K562 (cell line): ENCODE data around the gene SYNRG. TPM values are rescaled to one million over a fixed set of nuclear protein-coding genes. Genes with fewer than 3 reads are reported as not detected.

Experiments
- BDP1 ChIP-seq: IDR thresholded peaks from 3 replicates; pipeline ENCODE4 v1.6.1; 2011; ENCODE audit not compliant: insufficient read length, insufficient read depth
- EGR1 ChIP-seq: fragments of 450-650 bp; conservative IDR thresholded peaks from 2 replicates; pipeline ENCODE4 v1.6.1; 2017; ENCODE audit warnings: mild to moderate bottlenecking
- EP300 ChIP-seq: IDR thresholded peaks from 2 replicates; pipeline ENCODE4 v1.6.1; 2012; ENCODE audit warnings: low read length, improper control_type of control experiment
- FOXP1 ChIP-seq: sonication (generic); formaldehyde crosslinking; IDR thresholded peaks from 2 replicates; pipeline ENCODE4 v1.8.0; 2022; ENCODE audit warnings: mild to moderate bottlenecking, missing genetic modification reagents
- GABPA ChIP-seq: fragments of 200-800 bp; sonication (Bioruptor generic); conservative IDR thresholded peaks from 2 replicates; pipeline ENCODE4 v1.6.1; 2016; ENCODE audit warnings: low read depth, missing genetic modification characterization, missing compliant biosample characterization
- GABPB1 ChIP-seq: sonication (generic); formaldehyde crosslinking; IDR thresholded peaks from 2 replicates; pipeline ENCODE4 v1.8.0; 2022; ENCODE audit warnings: mild to moderate bottlenecking, missing genetic modification reagents
- GATA2 ChIP-seq: sonication (generic); formaldehyde crosslinking; IDR thresholded peaks from 2 replicates; pipeline ENCODE4 v1.4.0; 2020; ENCODE audit warnings: mild to moderate bottlenecking, missing genetic modification reagents
- KAT8 ChIP-seq: fragments of 450-650 bp; IDR thresholded peaks from 2 replicates; pipeline ENCODE4 v1.6.1; 2016; ENCODE audit warnings: low read depth, mild to moderate bottlenecking
- LARP7 ChIP-seq: fragments of 450-650 bp; IDR thresholded peaks from 2 replicates; pipeline ENCODE4 v1.6.1; 2016
- NFIC ChIP-seq: fragments of 450-650 bp; IDR thresholded peaks from 2 replicates; pipeline ENCODE4 v1.6.1; 2017; ENCODE audit warnings: mild to moderate bottlenecking, inconsistent platforms
- PHF8 ChIP-seq: fragments of 200-600 bp; sonication (generic); IDR thresholded peaks from 2 replicates; pipeline ENCODE4 v1.6.1; 2012; ENCODE audit warnings: mixed run types, mild to moderate bottlenecking, inconsistent platforms, low read length, moderate library complexity, borderline replicate concordance
- POLR2G ChIP-seq: fragments of 200-400 bp; formaldehyde crosslinking; IDR thresholded peaks from 2 replicates; pipeline ENCODE4 v1.6.1; 2017; ENCODE audit warnings: low read depth, mild to moderate bottlenecking, antibody characterized with exemption, low read length, moderate library complexity
- RBBP5 ChIP-seq: fragments of 200-600 bp; sonication (generic); IDR thresholded peaks from 2 replicates; pipeline ENCODE4 v1.6.1; 2012; ENCODE audit warnings: borderline replicate concordance, mild to moderate bottlenecking, low read length, control low read depth, inconsistent platforms; ENCODE audit not compliant: insufficient read depth, poor library complexity, severe bottlenecking
- SMAD4 ChIP-seq: fragments of 250-450 bp; sonication (Bioruptor Pico); conservative IDR thresholded peaks from 2 replicates; pipeline ENCODE4 v1.8.0; 2021; ENCODE audit warnings: inconsistent platforms, mild to moderate bottlenecking, moderate library complexity
- TCFL5 ChIP-seq: fragments of 250-450 bp; sonication (Bioruptor Pico); conservative IDR thresholded peaks from 2 replicates; pipeline ENCODE4 v1.6.1; 2021; ENCODE audit warnings: mild to moderate bottlenecking, moderate library complexity, matching md5 sums
- ZNF175 ChIP-seq: fragments of 200-800 bp; sonication (Bioruptor generic); IDR thresholded peaks from 2 replicates; pipeline ENCODE4 v1.6.1; 2016; ENCODE audit warnings: low read depth, mild to moderate bottlenecking, missing genetic modification characterization, missing compliant biosample characterization
- ZNF184 ChIP-seq: sonication (generic); formaldehyde crosslinking; IDR thresholded peaks from 2 replicates; pipeline ENCODE4 v1.5.0; 2020; ENCODE audit warnings: missing genetic modification reagents
- ZNF511 ChIP-seq: sonication (generic); formaldehyde crosslinking; IDR thresholded peaks from 2 replicates; pipeline ENCODE4 v1.8.0; 2022; ENCODE audit warnings: mild to moderate bottlenecking, missing genetic modification reagents
- ZNF699 ChIP-seq: fragments of 250-450 bp; sonication (Bioruptor Pico); IDR thresholded peaks from 2 replicates; pipeline ENCODE4 v1.8.0; 2021; ENCODE audit warnings: mild to moderate bottlenecking, moderate library complexity; ENCODE audit not compliant: insufficient replicate concordance
- ZNF75A ChIP-seq: fragments of 450-650 bp; formaldehyde crosslinking; IDR thresholded peaks from 2 replicates; pipeline ENCODE4 v1.4.0; 2020; ENCODE audit warnings: mild to moderate bottlenecking
- ZNF76 ChIP-seq: fragments of 250-450 bp; sonication (Bioruptor Pico); IDR thresholded peaks from 2 replicates; pipeline ENCODE4 v1.4.0; 2020; ENCODE audit warnings: mild to moderate bottlenecking, moderate library complexity, borderline replicate concordance
- polyA plus RNA-seq, 8 experiments: library from polyadenylated mRNA; depleted of rRNA in 4 of 8; stranded (reverse) in 5 of 8; unstranded in 3 of 8; fragments of >200 nt; fragmentation: Nextera tagmentation in 2 of 8; fragmentation: Illumina TruSeq in 1 of 8; extraction: Ambion mirVana in 2 of 8; extraction: Trizol in 1 of 8; gene quantifications; 2 replicates each; pipeline versions ENCODE4 v1.2.1 to v1.2.3, GENCODE V29; 2011 to 2014; ENCODE audit warnings: inconsistent platforms in 1 of 8, missing spikeins in 1 of 8
- total RNA-seq, 7 experiments: library from RNA; depleted of rRNA in 6 of 7; stranded (reverse); fragments of >200 nt in 6 of 7; fragmentation: Illumina TruSeq in 2 of 7; extraction: Trizol in 2 of 7; gene quantifications; 2 replicates each; pipeline versions ENCODE4 v1.2.1 to v1.2.3, GENCODE V29; 2011 to 2021; ENCODE audit warnings: low replicate concordance in 1 of 7
- TF ChIP-seq, protein P1 (sequence below): IDR thresholded peaks from 3 replicates; pipeline ENCODE4 v1.6.1; 2011; ENCODE audit warnings: borderline replicate concordance, mild to moderate bottlenecking; ENCODE audit not compliant: insufficient read length, insufficient read depth
- TF ChIP-seq, protein P2 (sequence below), 2 experiments: fragments of 450-650 bp in 1 of 2; sonication (generic) in 1 of 2; formaldehyde crosslinking; conservative IDR thresholded peaks; 2 replicates each; pipeline versions ENCODE4 v1.4.0 to v1.8.1; 2020 to 2022; ENCODE audit warnings: mild to moderate bottlenecking in 1 of 2, missing genetic modification reagents in 1 of 2

Gene SYNRG
- total and polyA plus RNA-seq, 9 of the 15 experiments (the other 6 are each of a cell fraction or from before 2014, with no cell fraction given), result 2.9 to 28.2 (median 15.1) TPM

DNA sequence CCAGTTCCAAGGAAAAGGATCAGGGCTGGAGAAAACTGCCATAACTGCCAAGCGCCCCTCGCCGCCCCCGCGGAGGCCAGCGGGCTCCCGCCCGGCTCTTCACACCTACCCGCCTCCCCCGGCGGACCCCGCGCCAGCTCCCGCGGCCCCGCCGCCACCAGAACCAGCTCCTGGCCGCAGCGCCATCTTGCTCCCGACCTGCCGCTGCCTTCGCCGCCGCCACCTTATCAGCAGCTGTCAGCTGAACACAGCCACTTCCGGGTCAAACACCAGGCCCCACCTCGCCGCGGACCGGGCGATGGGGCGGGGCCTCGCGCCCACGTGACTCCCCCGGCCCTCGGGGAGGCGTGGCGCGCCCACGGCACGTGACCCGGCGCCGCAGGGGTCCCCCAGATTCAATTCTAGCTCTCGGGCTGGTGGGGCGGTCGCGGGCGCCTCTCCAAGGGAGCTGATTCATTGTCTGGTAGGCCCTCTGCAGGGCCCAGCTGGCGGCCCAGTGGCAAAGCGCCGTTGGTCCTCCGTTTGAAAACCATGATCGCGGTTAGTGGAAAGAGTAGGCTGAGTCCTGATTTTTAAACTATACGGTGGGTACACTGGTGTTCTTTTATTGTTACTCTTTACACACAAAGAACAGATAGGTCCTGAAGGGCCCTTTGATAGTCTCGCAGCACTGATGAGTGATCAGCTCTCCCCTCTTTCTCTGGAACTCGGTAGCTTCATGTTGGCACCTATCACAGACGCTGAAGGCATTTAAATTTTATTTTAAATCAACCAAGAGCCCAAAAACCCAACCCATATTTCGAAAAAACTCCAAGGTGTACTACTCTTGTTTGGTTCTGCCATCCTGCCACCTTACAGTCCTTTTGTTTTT is at the start of gene SYNRG (continued):
- peak; percentile 79; the same call in 1 of the 2 replicates for TF ChIP-seq PHF8
- TF ChIP-seq, protein P1, sequence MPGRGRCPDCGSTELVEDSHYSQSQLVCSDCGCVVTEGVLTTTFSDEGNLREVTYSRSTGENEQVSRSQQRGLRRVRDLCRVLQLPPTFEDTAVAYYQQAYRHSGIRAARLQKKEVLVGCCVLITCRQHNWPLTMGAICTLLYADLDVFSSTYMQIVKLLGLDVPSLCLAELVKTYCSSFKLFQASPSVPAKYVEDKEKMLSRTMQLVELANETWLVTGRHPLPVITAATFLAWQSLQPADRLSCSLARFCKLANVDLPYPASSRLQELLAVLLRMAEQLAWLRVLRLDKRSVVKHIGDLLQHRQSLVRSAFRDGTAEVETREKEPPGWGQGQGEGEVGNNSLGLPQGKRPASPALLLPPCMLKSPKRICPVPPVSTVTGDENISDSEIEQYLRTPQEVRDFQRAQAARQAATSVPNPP, result no peak
- peak; percentile 90 for TF ChIP-seq RBBP5
- peak; percentile 98 for TF ChIP-seq POLR2G
- TF ChIP-seq EGR1, result 0 out of 2 replicates have a peak, but pooled peaks have one; percentile 30
- TF ChIP-seq GABPA (tag), result peak; percentile 96
- TF ChIP-seq TCFL5 (CRISPR knock-in tag), result no peak
- TF ChIP-seq LARP7, result no peak
- peak; percentile 96 for TF ChIP-seq GABPB1 (CRISPR knock-in tag)
- TF ChIP-seq, protein P2, sequence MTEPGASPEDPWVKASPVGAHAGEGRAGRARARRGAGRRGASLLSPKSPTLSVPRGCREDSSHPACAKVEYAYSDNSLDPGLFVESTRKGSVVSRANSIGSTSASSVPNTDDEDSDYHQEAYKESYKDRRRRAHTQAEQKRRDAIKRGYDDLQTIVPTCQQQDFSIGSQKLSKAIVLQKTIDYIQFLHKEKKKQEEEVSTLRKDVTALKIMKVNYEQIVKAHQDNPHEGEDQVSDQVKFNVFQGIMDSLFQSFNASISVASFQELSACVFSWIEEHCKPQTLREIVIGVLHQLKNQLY (CRISPR knock-in tag; conservative IDR thresholded peaks at IDR 0.05), result no peak; a peak in 1 of 4 replicates
- TF ChIP-seq ZNF175 (CRISPR knock-in tag), result peak; percentile 28
- no peak for TF ChIP-seq ZNF511 (CRISPR knock-in tag)
- no peak for TF ChIP-seq BDP1
- TF ChIP-seq NFIC, result peak; percentile 58
- peak; percentile 63; the same call in 1 of the 2 replicates for TF ChIP-seq SMAD4 (CRISPR knock-in tag)
- TF ChIP-seq GATA2 (CRISPR knock-in tag), result peak; percentile 85
- TF ChIP-seq KAT8, result no peak
- TF ChIP-seq FOXP1 (CRISPR knock-in tag), result no peak
- TF ChIP-seq ZNF76 (CRISPR knock-in tag), result no peak
- peak; percentile 62 for TF ChIP-seq EP300
- no peak for TF ChIP-seq ZNF184 (CRISPR knock-in tag)
- no peak for TF ChIP-seq ZNF75A (CRISPR knock-in tag)
- no peak for TF ChIP-seq ZNF699
